Stomach (tissue), 9 donors: Measurements from ENCODE around the gene STK32C. TPM values are rescaled to one million over a fixed set of nuclear protein-coding genes. Genes with fewer than 3 reads are reported as not detected.

Source experiments
- DNase-seq, 2 donors: peaks; one replicate each; pipeline versions ENCODE4 v3.0.0 to v3.0.0-alpha.2; 2013 to 2019
- H3K27ac ChIP-seq, 5 donors: fragments of 200-600 bp in 4 of 5; sonication (generic) in 4 of 5; one replicate each; pipeline ENCODE4 v1.5.1; 2013 to 2019; ENCODE audit warnings: mild to moderate bottlenecking in 1 of 5, moderate library complexity in 1 of 5
- H3K27me3 ChIP-seq, 3 donors: fragments of 200-600 bp; sonication (generic); one replicate each; pipeline ENCODE4 v1.5.1; 2017 to 2019; ENCODE audit warnings: mixed run types in 1 of 3
- H3K36me3 ChIP-seq, 4 donors: fragments of 200-600 bp; sonication (generic); 1 replicate in 3 of 4; 2 replicates in 1 of 4; pipeline ENCODE4 v1.5.1; 2016 to 2019
- H3K4me1 ChIP-seq, 4 donors: fragments of 200-600 bp; sonication (generic); one replicate each; pipeline ENCODE4 v1.5.1; 2016 to 2019
- H3K4me3 ChIP-seq, 4 donors: fragments of 200-600 bp; sonication (generic) in 3 of 4; one replicate each; pipeline ENCODE4 v1.5.1; 2016 to 2019; ENCODE audit warnings: mild to moderate bottlenecking in 1 of 4
- H3K9me3 ChIP-seq, 4 donors: fragments of 200-600 bp; sonication (generic); one replicate each; pipeline ENCODE4 v1.5.1; 2016 to 2019
- EP300 ChIP-seq: sonication (generic); formaldehyde crosslinking; IDR thresholded peaks from one replicate; pipeline ENCODE4 v1.6.1; 2017; ENCODE audit warnings: antibody characterized with exemption
- POLR2A ChIP-seq, 4 donors: fragments of 450-650 bp; IDR thresholded peaks; one replicate each; pipeline ENCODE4 v1.6.1; 2016; ENCODE audit warnings: antibody characterized with exemption in 4 of 4, control low read depth in 2 of 4, mild to moderate bottlenecking in 1 of 4, moderate library complexity in 1 of 4
- POLR2AphosphoS5 ChIP-seq, 3 donors: sonication (generic); formaldehyde crosslinking; IDR thresholded peaks; one replicate each; pipeline ENCODE4 v1.6.1; 2016; ENCODE audit warnings: antibody characterized with exemption in 3 of 3
- WGBS, 5 donors: extraction: QIAGEN DNeasy Blood & Tissue Kit in 3 of 5; methylation state at CpG; one replicate each; pipeline versions ENCODE4 v1.1.5 to v1.1.7; 2013 to 2018; 5-methylcytosine and 5-hydroxymethylcytosine counted together
- intact Hi-C: fragments of 100-400 bp; cut with DNase I; formaldehyde crosslinking; loops from one replicate; pipeline ENCODE4 v1.15.1; 2023; ENCODE audit warnings: low total_unique reads
- polyA plus RNA-seq, 3 donors: library from polyadenylated mRNA; stranded (reverse); fragments of 200-250 nt; gene quantifications; one replicate each; pipeline ENCODE4 v1.2.3, GENCODE V29; 2013
- total RNA-seq, 5 donors: library from RNA; depleted of rRNA; stranded (reverse); fragments of >200 nt; gene quantifications; one replicate each; pipeline versions ENCODE4 v1.1.0 to v1.2.3, GENCODE V29; 2014 to 2016
- TF ChIP-seq, protein P1 (sequence below), 7 experiments: fragments of 450-650 bp in 4 of 7; fragments of 200-600 bp in 3 of 7; sonication (generic) in 3 of 7; IDR thresholded peaks; one replicate each; pipeline ENCODE4 v1.5.1; 2016 to 2019; ENCODE audit warnings: antibody characterized with exemption in 7 of 7, control low read depth in 2 of 7, mild to moderate bottlenecking in 1 of 7
- donor health status: healthy with polysubstance abuse.
- donor health status: Bipolar disorder and iron deficiency.
- donor health status: healthy.

The STK32C gene
- total and polyA plus RNA-seq, 8 donors = 1.6 to 71.0 (median 7.9) TPM; not detected in 1

DNA sequence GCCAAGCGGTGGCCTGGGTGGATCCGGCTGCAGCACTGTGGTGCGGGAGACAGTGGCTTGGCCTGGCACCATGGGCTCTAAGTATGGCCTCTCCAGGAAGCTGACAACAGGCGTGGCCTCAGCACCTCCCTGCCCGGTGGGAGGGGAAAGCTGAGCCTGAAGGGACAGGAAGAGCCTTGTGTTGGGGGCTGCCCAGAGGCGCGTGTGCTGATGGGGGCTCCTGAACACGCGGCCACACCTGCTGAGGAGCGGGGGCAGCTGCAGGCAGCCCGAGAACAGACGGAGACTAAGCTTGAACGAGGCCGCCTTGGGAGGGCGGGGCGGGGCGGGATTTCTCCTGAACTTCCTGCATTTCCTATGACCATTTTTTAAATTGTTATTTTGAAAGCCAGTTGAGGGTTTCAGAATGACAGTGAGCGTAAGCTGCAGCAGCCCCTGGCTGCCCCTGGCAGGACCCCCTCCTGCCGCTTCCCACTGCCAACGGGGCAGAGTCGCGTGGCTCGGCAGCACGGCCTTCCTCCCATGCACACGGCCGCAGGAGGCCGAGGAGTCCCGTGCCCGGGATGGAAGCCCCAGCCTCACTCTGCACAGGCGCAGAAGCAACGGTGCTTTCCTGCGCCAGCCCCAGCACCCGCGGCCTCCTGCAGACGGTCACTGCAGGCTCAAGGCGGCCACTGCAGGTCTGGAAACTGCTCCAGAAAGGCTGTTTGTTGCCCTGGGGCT lies 77.8 kb downstream of the STK32C start:
- H3K4me3 ChIP-seq = peak overlapping the region; percentile 21 to 34 (median 28)
- 48 to 69% (median 56%) methylated on average over 22 to 36 of the region's 36 CpGs for WGBS, 5 donors
- H3K27me3 ChIP-seq = no peaks in the 10 kb centered on the region
- peak; percentile 30 to 60 for DNase-seq
- H3K27ac ChIP-seq = peak overlapping the region in 3 of 5 donors; percentile 38 to 64 (median 55)
- H3K4me1 ChIP-seq = peaks cover 0 to 31% (median 10%) of the 10 kb centered on the region in 4 donors
- intact Hi-C loops = loop anchor here (10.0 kb wide), 1 partner anchor 225 kb away; no protein-coding TSS in a partner anchor
- H3K9me3 ChIP-seq = no peaks in the 10 kb centered on the region
- TF ChIP-seq, protein P1, sequence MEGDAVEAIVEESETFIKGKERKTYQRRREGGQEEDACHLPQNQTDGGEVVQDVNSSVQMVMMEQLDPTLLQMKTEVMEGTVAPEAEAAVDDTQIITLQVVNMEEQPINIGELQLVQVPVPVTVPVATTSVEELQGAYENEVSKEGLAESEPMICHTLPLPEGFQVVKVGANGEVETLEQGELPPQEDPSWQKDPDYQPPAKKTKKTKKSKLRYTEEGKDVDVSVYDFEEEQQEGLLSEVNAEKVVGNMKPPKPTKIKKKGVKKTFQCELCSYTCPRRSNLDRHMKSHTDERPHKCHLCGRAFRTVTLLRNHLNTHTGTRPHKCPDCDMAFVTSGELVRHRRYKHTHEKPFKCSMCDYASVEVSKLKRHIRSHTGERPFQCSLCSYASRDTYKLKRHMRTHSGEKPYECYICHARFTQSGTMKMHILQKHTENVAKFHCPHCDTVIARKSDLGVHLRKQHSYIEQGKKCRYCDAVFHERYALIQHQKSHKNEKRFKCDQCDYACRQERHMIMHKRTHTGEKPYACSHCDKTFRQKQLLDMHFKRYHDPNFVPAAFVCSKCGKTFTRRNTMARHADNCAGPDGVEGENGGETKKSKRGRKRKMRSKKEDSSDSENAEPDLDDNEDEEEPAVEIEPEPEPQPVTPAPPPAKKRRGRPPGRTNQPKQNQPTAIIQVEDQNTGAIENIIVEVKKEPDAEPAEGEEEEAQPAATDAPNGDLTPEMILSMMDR (IDR thresholded peaks at IDR 0.05) = no peak
- TF ChIP-seq POLR2AphosphoS5 (IDR thresholded peaks at IDR 0.05) (no peak), EP300 (no peak), POLR2A (IDR thresholded peaks at IDR 0.05) (no peak)
- peaks cover 0 to 15% (median 0%) of the 10 kb centered on the region in 4 donors for H3K36me3 ChIP-seq

DNA sequence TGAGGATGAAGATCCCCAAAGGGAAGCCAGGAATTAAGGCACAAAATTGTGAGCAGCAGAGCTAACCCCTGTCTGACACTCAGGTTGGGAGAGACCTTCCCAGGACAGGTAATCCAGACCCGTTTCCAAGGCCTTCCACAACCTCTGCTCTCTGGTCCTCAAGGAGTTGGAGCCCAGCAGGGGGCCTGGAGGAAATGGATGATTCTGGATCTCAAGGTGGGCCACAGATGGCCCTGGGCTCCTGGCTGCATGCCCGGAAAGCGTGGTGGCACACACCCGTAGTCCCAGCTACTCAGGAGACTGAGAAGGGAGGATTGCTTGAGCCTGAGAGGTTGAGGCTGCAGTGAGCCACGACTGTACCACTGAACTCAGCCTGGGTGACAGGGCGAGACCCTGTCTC lies 78.7 kb downstream of the STK32C start:
- no peak overlapping the region for H3K27ac ChIP-seq
- TF ChIP-seq, protein P1 (IDR thresholded peaks at IDR 0.05) = no peak
- no peak for TF ChIP-seq EP300
- TF ChIP-seq POLR2AphosphoS5 (IDR thresholded peaks at IDR 0.05) = no peak
- TF ChIP-seq POLR2A (IDR thresholded peaks at IDR 0.05) = no peak
- H3K4me1 ChIP-seq = peaks cover 0 to 31% (median 10%) of the 10 kb centered on the region in 4 donors
- 67 to 90% (median 81%) methylated on average over 4 to 6 of the region's 6 CpGs for WGBS, 5 donors
- no peaks in the 10 kb centered on the region for H3K27me3 ChIP-seq
- H3K36me3 ChIP-seq = peaks cover 0 to 17% (median 0%) of the 10 kb centered on the region in 4 donors
- intact Hi-C loops = loop anchor here (10.0 kb wide), 1 partner anchor 226 kb away; no protein-coding TSS in a partner anchor
- no peak overlapping the region for H3K4me3 ChIP-seq
- H3K9me3 ChIP-seq = no peaks in the 10 kb centered on the region
- no peak for DNase-seq

DNA sequence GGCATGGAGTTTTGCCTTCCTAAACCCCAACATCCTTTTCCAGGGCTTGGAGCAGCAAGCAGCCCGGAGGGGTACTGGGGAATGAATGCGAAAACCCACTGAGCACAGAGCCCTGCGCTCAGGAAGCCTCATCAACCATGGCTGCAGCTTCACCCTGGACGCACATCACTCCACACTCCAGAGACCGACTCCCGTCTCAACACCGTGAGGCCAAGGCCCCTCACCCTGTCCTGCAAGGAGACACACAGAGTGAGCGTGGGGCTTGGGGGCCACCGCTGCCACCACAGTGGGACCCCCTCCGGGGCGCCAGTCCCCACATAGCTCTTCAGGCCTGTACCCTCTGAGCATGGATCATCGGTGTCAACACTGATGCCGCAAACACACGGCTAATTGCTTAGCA lies 79.1 kb downstream of the STK32C start:
- Histone ChIP-seq H3K4me1 (peaks cover 0 to 31% (median 10%) of the 10 kb centered on the region in 4 donors), H3K27ac (no peak overlapping the region), H3K4me3 (no peak overlapping the region), H3K9me3 (no peaks in the 10 kb centered on the region), H3K36me3 (peaks cover 0 to 17% (median 0%) of the 10 kb centered on the region in 4 donors), H3K27me3 (no peaks in the 10 kb centered on the region)
- TF ChIP-seq, protein P1 (IDR thresholded peaks at IDR 0.05) = no peak
- no peak for TF ChIP-seq EP300
- TF ChIP-seq POLR2AphosphoS5 (IDR thresholded peaks at IDR 0.05) = no peak
- no peak for TF ChIP-seq POLR2A (IDR thresholded peaks at IDR 0.05)
- no peak for DNase-seq
- 92 to 97% (median 96%) methylated on average over 6 to 14 of the region's 14 CpGs for WGBS, 5 donors
- intact Hi-C loops = loop anchor here (10.0 kb wide), 1 partner anchor 226 kb away; no protein-coding TSS in a partner anchor

DNA sequence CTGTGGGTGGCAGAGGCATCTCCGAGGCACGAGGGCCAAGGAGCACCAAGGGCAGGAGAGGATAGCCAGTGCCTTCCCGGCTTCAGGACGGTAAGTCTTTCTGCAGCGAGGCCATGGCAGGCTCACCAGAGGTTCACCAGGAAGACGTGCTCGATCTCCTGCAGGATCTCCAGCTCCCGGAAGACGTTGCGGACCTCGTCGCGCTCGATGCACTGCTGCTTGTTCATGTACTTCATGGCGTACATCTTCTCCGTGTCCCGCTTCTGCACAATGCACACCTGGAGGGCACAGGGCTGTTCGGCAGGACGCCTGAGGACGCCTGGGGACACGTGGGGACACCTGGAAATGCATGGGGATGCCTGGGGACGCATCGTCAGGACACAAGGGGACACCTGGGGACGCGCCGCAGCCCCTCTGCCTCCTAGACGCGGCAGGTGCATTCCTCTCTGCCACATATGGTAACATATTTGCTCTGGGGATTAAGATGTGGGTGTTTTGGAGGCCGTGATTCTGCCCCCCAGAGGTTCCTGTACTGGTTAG lies 79.8 kb downstream of the STK32C start:
- WGBS, 5 donors = 89 to 94% (median 92%) methylated on average over 19 to 29 of the region's 29 CpGs
- intact Hi-C loops = loop anchor here (10.0 kb wide), 1 partner anchor 227 kb away; no protein-coding TSS in a partner anchor
- Histone ChIP-seq H3K4me1 (peaks cover 0 to 29% (median 17%) of the 10 kb centered on the region in 4 donors), H3K4me3 (no peak overlapping the region), H3K36me3 (peaks cover 0 to 17% (median 0%) of the 10 kb centered on the region in 4 donors), H3K27me3 (no peaks in the 10 kb centered on the region), H3K27ac (no peak overlapping the region), H3K9me3 (no peaks in the 10 kb centered on the region)
- TF ChIP-seq POLR2A (IDR thresholded peaks at IDR 0.05) (no peak), EP300 (no peak), POLR2AphosphoS5 (IDR thresholded peaks at IDR 0.05) (no peak)
- TF ChIP-seq, protein P1 (IDR thresholded peaks at IDR 0.05) = no peak
- DNase-seq = no peak
